GM21723 (cell line): Measurements from ENCODE around the gene LCE5A.
"Not testable (repeated sequence)": the region's sequence is repeated elsewhere in the genome, so short reads cannot be mapped to it uniquely, and the experiment has no call there.

ENCODE experiments used
- ATAC-seq: cut with Tn5 transposase; IDR thresholded peaks from one replicate; pipeline ENCODE4 v1.9.1; 2021; ENCODE audit warnings: mild to moderate bottlenecking, moderate library complexity; ENCODE audit not compliant: unreplicated experiment

LCE5A gene

GRCh38 chr1:152515434-152515783, 4.8 kb downstream of the LCE5A start:
- no peak for ATAC-seq

- no peak for ATAC-seq
These were observed 5.5 kb downstream of the LCE5A start for GRCh38 chr1:152516082-152516481.

- ATAC-seq = no peak
These were observed 6.7 kb downstream of the LCE5A start for GRCh38 chr1:152517237-152517811.

- no peak for ATAC-seq
These were observed 9.2 kb downstream of the LCE5A start for GRCh38 chr1:152519851-152520250.

- ATAC-seq = no peak
These were observed 10.0 kb downstream of the LCE5A start for GRCh38 chr1:152520561-152521090.

- no peak for ATAC-seq
These were observed 14.6 kb downstream of the LCE5A start for GRCh38 chr1:152525080-152525641.

- ATAC-seq = no peak
These were observed 22.8 kb downstream of the LCE5A start for GRCh38 chr1:152533327-152533938.

- no peak for ATAC-seq
These were observed 25.2 kb downstream of the LCE5A start for GRCh38 chr1:152535774-152536173.

- no peak for ATAC-seq
These were observed 26.9 kb downstream of the LCE5A start for GRCh38 chr1:152537496-152537895.

GRCh38 chr1:152539901-152540300, 29.3 kb downstream of the LCE5A start:
- no peak for ATAC-seq

GRCh38 chr1:152543820-152544219, 33.2 kb downstream of the LCE5A start:
- ATAC-seq = no peak

- no peak for ATAC-seq
These were observed 36.1 kb downstream of the LCE5A start for GRCh38 chr1:152546704-152547103.

- not testable (repeated sequence) for ATAC-seq
These were observed 37.8 kb downstream of the LCE5A start for GRCh38 chr1:152548358-152548757.
